Right atrium auricular region (tissue), 2 donors: ENCODE results near the gene PRCC. TPM values are rescaled to one million over a fixed set of nuclear protein-coding genes. Genes with fewer than 3 reads are reported as not detected.

ENCODE experiments used
- DNase-seq: peaks from one replicate; pipeline ENCODE4 v3.0.0-alpha.2; 2019; ENCODE audit warnings: low spot score
- H3K27ac ChIP-seq, 2 donors: fragments of 200-600 bp; sonication (generic); 1 replicate in 1 of 2; 2 replicates in 1 of 2; pipeline ENCODE4 v1.5.1; 2016 to 2019
- H3K27me3 ChIP-seq, 2 donors: fragments of 200-600 bp; sonication (generic); one replicate each; pipeline versions ENCODE4 v1.5.1 to v1.6.0; 2017 to 2019
- H3K36me3 ChIP-seq: fragments of 200-600 bp; sonication (generic); one replicate; pipeline ENCODE4 v1.5.1; 2016
- H3K4me1 ChIP-seq, 2 donors: fragments of 200-600 bp; sonication (generic); one replicate each; pipeline versions ENCODE4 v1.5.1 to v1.6.0; 2017 to 2019
- H3K4me3 ChIP-seq, 2 donors: fragments of 200-600 bp; sonication (generic); 1 replicate in 1 of 2; 2 replicates in 1 of 2; pipeline ENCODE4 v1.5.1; 2017 to 2019; ENCODE audit warnings: mild to moderate bottlenecking in 1 of 2, moderate library complexity in 1 of 2
- H3K9me3 ChIP-seq, 2 donors: fragments of 200-600 bp; sonication (generic); one replicate each; pipeline ENCODE4 v1.5.1; 2019
- total RNA-seq, 2 donors: library from RNA; depleted of rRNA; stranded (reverse); fragments of >200 nt; gene quantifications; one replicate each; pipeline ENCODE4 v1.1.0, GENCODE V29; 2016
- TF ChIP-seq, protein P1 (sequence below), 2 donors: fragments of 200-600 bp; sonication (generic); IDR thresholded peaks; one replicate each; pipeline ENCODE4 v1.5.1; 2019; ENCODE audit warnings: antibody characterized with exemption in 2 of 2

Gene PRCC
- total RNA-seq, 2 donors from 2014 or later: 29.8 to 34.3 TPM

DNA sequence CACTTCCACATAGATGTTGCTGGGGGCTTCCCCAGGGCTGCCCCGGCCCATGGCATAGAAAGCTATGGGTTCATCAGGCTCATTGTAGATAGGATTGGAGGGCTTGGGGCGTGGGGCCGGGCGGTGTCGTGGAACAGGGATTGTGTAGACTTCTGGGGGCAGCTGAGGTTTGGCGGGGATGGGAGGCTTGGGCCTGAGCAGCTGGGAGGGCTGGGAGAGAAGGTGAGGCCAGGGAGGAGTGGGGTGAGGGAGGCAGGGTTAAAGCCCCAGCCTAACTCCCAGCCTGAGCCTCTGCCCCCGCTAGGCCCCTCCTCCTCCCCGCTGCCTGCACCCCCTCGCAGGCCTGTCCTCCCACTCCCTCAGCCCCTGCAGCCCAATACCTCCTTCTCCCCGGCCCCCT lies 41.9 kb downstream of the PRCC start:
- no peak for DNase-seq
- Histone ChIP-seq H3K27ac (no peak overlapping the region), H3K4me1 (peaks cover 0 to 31% of the 10 kb centered on the region in 2 donors), H3K36me3 (no peaks in the 10 kb centered on the region), H3K27me3 (no peaks in the 10 kb centered on the region), H3K4me3 (no peak overlapping the region), H3K9me3 (no peaks in the 10 kb centered on the region)
- TF ChIP-seq, protein P1, sequence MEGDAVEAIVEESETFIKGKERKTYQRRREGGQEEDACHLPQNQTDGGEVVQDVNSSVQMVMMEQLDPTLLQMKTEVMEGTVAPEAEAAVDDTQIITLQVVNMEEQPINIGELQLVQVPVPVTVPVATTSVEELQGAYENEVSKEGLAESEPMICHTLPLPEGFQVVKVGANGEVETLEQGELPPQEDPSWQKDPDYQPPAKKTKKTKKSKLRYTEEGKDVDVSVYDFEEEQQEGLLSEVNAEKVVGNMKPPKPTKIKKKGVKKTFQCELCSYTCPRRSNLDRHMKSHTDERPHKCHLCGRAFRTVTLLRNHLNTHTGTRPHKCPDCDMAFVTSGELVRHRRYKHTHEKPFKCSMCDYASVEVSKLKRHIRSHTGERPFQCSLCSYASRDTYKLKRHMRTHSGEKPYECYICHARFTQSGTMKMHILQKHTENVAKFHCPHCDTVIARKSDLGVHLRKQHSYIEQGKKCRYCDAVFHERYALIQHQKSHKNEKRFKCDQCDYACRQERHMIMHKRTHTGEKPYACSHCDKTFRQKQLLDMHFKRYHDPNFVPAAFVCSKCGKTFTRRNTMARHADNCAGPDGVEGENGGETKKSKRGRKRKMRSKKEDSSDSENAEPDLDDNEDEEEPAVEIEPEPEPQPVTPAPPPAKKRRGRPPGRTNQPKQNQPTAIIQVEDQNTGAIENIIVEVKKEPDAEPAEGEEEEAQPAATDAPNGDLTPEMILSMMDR (IDR thresholded peaks at IDR 0.05): no peak

DNA sequence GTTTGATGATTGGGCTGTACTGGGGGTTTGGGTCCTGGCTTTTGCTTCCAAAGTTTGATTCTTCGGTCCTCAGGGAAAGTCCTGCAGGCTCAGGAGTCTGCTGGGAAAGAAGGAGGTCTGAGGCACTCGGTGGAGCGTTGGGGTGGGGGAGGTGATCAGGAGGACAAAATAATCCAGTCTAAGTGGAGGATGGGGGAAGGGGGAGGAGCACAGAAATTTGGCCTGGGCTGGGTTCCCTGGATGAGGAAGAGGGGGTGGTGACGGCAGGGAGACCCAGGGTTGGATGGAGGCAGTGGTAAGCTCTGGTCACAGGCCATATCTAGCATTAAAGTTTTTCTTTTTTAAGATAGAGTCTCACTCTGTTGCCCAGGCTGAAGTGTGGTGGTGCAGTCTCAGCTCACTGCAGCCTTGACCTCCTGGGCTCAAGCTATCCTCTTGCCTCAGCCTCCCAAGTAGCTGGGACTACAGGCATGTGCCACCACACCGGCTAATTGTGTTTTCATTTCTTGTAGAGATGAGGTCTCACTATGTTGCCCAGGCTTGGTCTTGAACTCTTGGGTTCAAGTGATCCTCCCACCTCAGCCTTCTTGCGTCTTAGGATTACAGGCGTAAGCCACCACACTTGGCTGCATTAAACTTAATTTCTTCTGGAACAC lies 42.5 kb downstream of the PRCC start:
- H3K4me3 ChIP-seq: no peak overlapping the region
- H3K27me3 ChIP-seq: no peaks in the 10 kb centered on the region
- no peaks in the 10 kb centered on the region for H3K36me3 ChIP-seq
- no peaks in the 10 kb centered on the region for H3K9me3 ChIP-seq
- no peak overlapping the region for H3K27ac ChIP-seq
- TF ChIP-seq, protein P1 (IDR thresholded peaks at IDR 0.05): no peak
- DNase-seq: no peak
- peaks cover 0 to 35% of the 10 kb centered on the region in 2 donors for H3K4me1 ChIP-seq

DNA sequence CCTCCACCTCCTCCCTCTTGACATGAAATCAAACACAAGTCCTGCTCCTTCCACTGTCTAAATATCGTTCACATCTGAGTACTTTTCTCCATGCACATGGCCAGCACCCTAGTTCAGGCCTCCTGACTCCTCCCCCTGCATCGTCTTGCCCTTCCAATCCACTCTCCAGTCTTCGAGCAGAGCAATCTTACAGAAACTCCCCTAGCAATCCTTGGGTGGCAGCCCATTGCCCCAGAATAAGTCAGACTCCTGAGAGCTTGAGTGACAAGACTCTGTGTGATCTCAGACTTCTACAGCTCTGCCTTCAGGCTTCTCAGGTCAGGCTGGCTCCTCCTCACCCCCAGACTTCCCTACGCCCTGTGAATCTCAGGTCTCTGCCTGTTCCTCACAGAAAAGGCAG lies 43.8 kb downstream of the PRCC start:
- Histone ChIP-seq H3K9me3 (no peaks in the 10 kb centered on the region), H3K27me3 (no peaks in the 10 kb centered on the region), H3K4me3 (no peak overlapping the region), H3K4me1 (peaks cover 0 to 32% of the 10 kb centered on the region in 2 donors), H3K36me3 (no peaks in the 10 kb centered on the region), H3K27ac (no peak overlapping the region)
- TF ChIP-seq, protein P1 (IDR thresholded peaks at IDR 0.05): no peak
- no peak for DNase-seq

DNA sequence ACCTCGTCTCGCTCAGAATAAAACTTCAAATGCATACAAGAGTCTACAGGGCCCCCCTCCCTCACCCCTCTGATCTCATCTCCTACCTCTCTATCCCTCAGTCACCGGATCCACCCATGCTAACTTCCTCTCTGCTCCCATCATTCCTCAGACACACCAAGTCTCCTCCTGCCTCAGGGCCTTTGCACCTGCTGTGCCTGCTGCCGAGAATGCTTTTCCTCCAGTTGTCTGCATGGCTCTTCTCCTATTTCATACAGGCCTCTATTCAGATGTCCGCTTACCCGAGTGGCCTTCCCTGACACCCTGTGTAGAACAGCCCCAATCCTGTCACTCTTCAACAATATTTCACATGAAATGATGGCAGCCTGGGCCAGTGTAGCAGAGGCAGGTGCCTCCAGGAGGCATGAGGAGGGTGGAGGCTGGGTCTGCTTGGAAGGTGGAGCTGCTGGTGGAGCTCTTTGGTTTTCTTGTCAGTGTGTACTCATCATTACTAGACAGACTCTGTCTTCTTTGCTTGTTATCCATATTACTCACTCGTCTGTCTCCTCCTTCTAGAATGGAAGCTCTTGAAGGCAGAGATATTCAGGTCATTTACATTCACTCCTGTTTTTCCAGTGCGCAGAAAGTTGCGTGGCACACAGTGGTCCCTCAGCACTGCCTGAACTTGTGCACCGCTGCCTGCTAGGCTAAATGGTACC lies 45.1 kb downstream of the PRCC start:
- Histone ChIP-seq H3K36me3 (no peaks in the 10 kb centered on the region), H3K4me1 (peaks cover 0 to 27% of the 10 kb centered on the region in 2 donors), H3K9me3 (no peaks in the 10 kb centered on the region), H3K27me3 (no peaks in the 10 kb centered on the region), H3K4me3 (no peak overlapping the region), H3K27ac (no peak overlapping the region)
- no peak for DNase-seq
- TF ChIP-seq, protein P1 (IDR thresholded peaks at IDR 0.05): no peak

- Histone ChIP-seq H3K9me3 (no peaks in the 10 kb centered on the region), H3K27me3 (no peaks in the 10 kb centered on the region), H3K36me3 (no peaks in the 10 kb centered on the region), H3K4me3 (peak overlapping the region; percentile 34 to 46), H3K4me1 (peaks cover 0 to 27% of the 10 kb centered on the region in 2 donors), H3K27ac (peak overlapping the region in 1 of 2 donors; percentile 78)
- TF ChIP-seq, protein P1 (IDR thresholded peaks at IDR 0.05): no peak
- no peak for DNase-seq
These were observed 46.0 kb downstream of the PRCC start for GRCh38 chr1:156813298-156813697.
